K562 (cell line): Measurements from ENCODE around the gene TAF10. TPM values are rescaled to one million over a fixed set of nuclear protein-coding genes. Genes with fewer than 3 reads are reported as not detected.

Source experiments
- ATAC-seq: fragments of 200-7000 bp; cut with Tn5 transposase; 3 replicates; pipeline ENCODE4 v1.9.1; 2020; ENCODE audit warnings: moderate library complexity
- BruUV-seq: library from RNA; stranded (reverse); fragments of 400-500 nt; replicated peaks from 2 replicates; lab custom pipeline; 2021; lab: Mats Ljungman, UMichigan
- CTCF ChIA-PET: fragments of 300-600 bp; formaldehyde crosslinking; extraction: SDS; loops from one replicate; lab custom pipeline; 2021; ENCODE audit warnings: low intra/inter-chr PET ratio; lab: Yijun Ruan, JAX
- POLR2A ChIA-PET: fragments of 300-600, 350-650 bp; sonication (Branson Sonifier 250); formaldehyde crosslinking; extraction: SDS; loops from one replicate; lab custom pipeline; 2021; ENCODE audit warnings: antibody characterized with exemption, inconsistent platforms; lab: Yijun Ruan, JAX
- DNase-seq, 4 experiments: peaks; one replicate each; pipeline versions ENCODE4 v3.0.0 to v3.0.0-alpha.2; 2011 to 2018; ENCODE audit warnings: low spot score in 3 of 4, mixed read lengths in 3 of 4; ENCODE audit errors: extremely low read depth in 1 of 4
- FAIRE-seq: peaks from 2 replicates; lab custom pipeline; 2011; peaks lifted over from hg19 to GRCh38; lab: Jason Lieb, UNC
- H2AFZ ChIP-seq: 2 replicates; pipeline ENCODE4 v1.6.0; 2011; ENCODE audit warnings: low read depth, low read length, control low read depth, inconsistent platforms
- H3K27ac ChIP-seq: fragments of 200-600 bp; 3 replicates; pipeline ENCODE4 v1.8.0; 2011; ENCODE audit warnings: low read depth, mild to moderate bottlenecking, control low read depth, inconsistent platforms, low read length, moderate library complexity, mixed read lengths; ENCODE audit errors: extremely low read depth
- H3K27me3 ChIP-seq, 2 experiments: fragments of 300-600 bp in 1 of 2; 2 replicates in 1 of 2; 3 replicates in 1 of 2; pipeline versions ENCODE4 v1.6.0 to v1.8.0; 2011; ENCODE audit warnings: inconsistent platforms in 2 of 2, low read length in 2 of 2, mild to moderate bottlenecking in 1 of 2, mixed read lengths in 1 of 2, moderate library complexity in 1 of 2; ENCODE audit not compliant: control insufficient read depth in 2 of 2, insufficient read depth in 2 of 2
- H3K36me3 ChIP-seq: fragments of 300-600 bp; 3 replicates; pipeline ENCODE4 v1.8.0; 2011; ENCODE audit warnings: mild to moderate bottlenecking, low read length, inconsistent platforms; ENCODE audit not compliant: control insufficient read depth, insufficient read depth
- H3K4me1 ChIP-seq, 2 experiments: fragments of 200-600 bp in 1 of 2; replicated peaks in 1 of 2; 2 replicates in 1 of 2; 3 replicates in 1 of 2; pipeline versions ENCODE4 v1.5.1 to v1.8.0; 2011; ENCODE audit warnings: inconsistent platforms in 2 of 2, low read length in 2 of 2, mild to moderate bottlenecking in 1 of 2, mixed read lengths in 1 of 2, moderate library complexity in 1 of 2; ENCODE audit not compliant: control insufficient read depth in 2 of 2, insufficient read depth in 2 of 2
- H3K4me2 ChIP-seq: 2 replicates; pipeline ENCODE4 v1.6.1; 2011; ENCODE audit warnings: low read length, control low read depth, inconsistent platforms, mixed read lengths; ENCODE audit not compliant: insufficient read depth
- H3K4me3 ChIP-seq: fragments of 200-600 bp; sonication (generic), shearing (Covaris generic); 2 replicates; pipeline ENCODE4 v1.5.1; 2016; ENCODE audit warnings: control low read depth, inconsistent platforms
- H3K79me2 ChIP-seq: fragments of 200-600 bp; 3 replicates; pipeline ENCODE4 v1.8.0; 2011; ENCODE audit warnings: low read length, inconsistent platforms; ENCODE audit not compliant: control insufficient read depth, insufficient read depth
- H3K9ac ChIP-seq, 2 experiments: 2 replicates each; pipeline versions ENCODE4 v1.6.0 to v1.6.1; 2011; ENCODE audit warnings: low read depth in 2 of 2, low read length in 2 of 2, control low read depth in 1 of 2, inconsistent platforms in 1 of 2, mild to moderate bottlenecking in 1 of 2, mixed read lengths in 1 of 2; ENCODE audit not compliant: insufficient read depth in 1 of 2
- H3K9me1 ChIP-seq: one replicate; pipeline ENCODE4 v1.6.0; 2011; ENCODE audit warnings: inconsistent platforms, mild to moderate bottlenecking, low read length, moderate library complexity; ENCODE audit not compliant: control insufficient read depth, insufficient read depth
- H3K9me3 ChIP-seq: replicated peaks from 2 replicates; pipeline ENCODE4 v1.5.1; 2011; ENCODE audit warnings: low read depth, low read length, inconsistent platforms; ENCODE audit not compliant: control insufficient read depth, insufficient read depth
- H4K20me1 ChIP-seq: replicated peaks from 2 replicates; pipeline ENCODE4 v1.6.1; 2011; ENCODE audit warnings: low read length, inconsistent platforms, mixed read lengths; ENCODE audit not compliant: control insufficient read depth, insufficient read depth
- BRF2 ChIP-seq: IDR thresholded peaks from 3 replicates; pipeline ENCODE4 v1.6.1; 2011; ENCODE audit warnings: borderline replicate concordance, mild to moderate bottlenecking; ENCODE audit not compliant: insufficient read length, insufficient read depth
- CBX1 ChIP-seq: sonication (generic); IDR thresholded peaks from 2 replicates; pipeline ENCODE4 v1.6.1; 2016; ENCODE audit warnings: antibody characterized with exemption, low read depth, mild to moderate bottlenecking
- DIDO1 ChIP-seq: fragments of 450-650 bp; IDR thresholded peaks from 2 replicates; pipeline ENCODE4 v1.6.1; 2016; ENCODE audit warnings: low read depth, missing biosample characterization, missing genetic modification characterization
- HSF4 ChIP-seq: fragments of 250-450 bp; sonication (Bioruptor Pico); IDR thresholded peaks from 2 replicates; pipeline ENCODE4 v2.1.2; 2022; ENCODE audit warnings: mild to moderate bottlenecking, moderate library complexity, borderline replicate concordance
- TEAD4 ChIP-seq, 2 experiments: sonication (generic) in 1 of 2; formaldehyde crosslinking in 1 of 2; IDR thresholded peaks; 2 replicates each; pipeline versions ENCODE4 v1.6.1 to v1.8.0; 2012 to 2022; ENCODE audit warnings: borderline replicate concordance in 1 of 2, inconsistent platforms in 1 of 2, low read length in 1 of 2, mild to moderate bottlenecking in 1 of 2, missing genetic modification reagents in 1 of 2
- ZFP36 ChIP-seq: fragments of 150-350 bp; IDR thresholded peaks from 2 replicates; pipeline ENCODE4 v1.6.1; 2018; ENCODE audit warnings: low read length, low read depth; ENCODE audit not compliant: partially characterized antibody
- in situ Hi-C: fragments of 300-500 bp; cut with MboI; formaldehyde crosslinking; loops from 4 replicates; pipeline ENCODE4 v1.15.0; 2018; ENCODE audit warnings: inconsistent platforms, mixed read lengths
- intact Hi-C: fragments of 100-400 bp; cut with micrococcal nuclease; formaldehyde crosslinking; loops from 2 replicates; pipeline ENCODE4 v1.14.2; 2022
- polyA plus RNA-seq, 8 experiments: library from polyadenylated mRNA; depleted of rRNA in 4 of 8; stranded (reverse) in 5 of 8; unstranded in 3 of 8; fragments of >200 nt; fragmentation: Nextera tagmentation in 2 of 8; fragmentation: Illumina TruSeq in 1 of 8; extraction: Ambion mirVana in 2 of 8; extraction: Trizol in 1 of 8; gene quantifications; 2 replicates each; pipeline versions ENCODE4 v1.2.1 to v1.2.3, GENCODE V29; 2011 to 2014; ENCODE audit warnings: inconsistent platforms in 1 of 8, missing spikeins in 1 of 8
- total RNA-seq, 7 experiments: library from RNA; depleted of rRNA in 6 of 7; stranded (reverse); fragments of >200 nt in 6 of 7; fragmentation: Illumina TruSeq in 2 of 7; extraction: Trizol in 2 of 7; gene quantifications; 2 replicates each; pipeline versions ENCODE4 v1.2.1 to v1.2.3, GENCODE V29; 2011 to 2021; ENCODE audit warnings: low replicate concordance in 1 of 7

The TAF10 gene
- total and polyA plus RNA-seq, 9 of the 15 experiments (the other 6 are each of a cell fraction or from before 2014, with no cell fraction given): 19.5 to 197 (median 121) TPM

- no peak for TF ChIP-seq BRF2
These were observed 39.0 kb upstream of the TAF10 start (continued) for GRCh38 chr11:6650980-6651379.

GRCh38 chr11:6650104-6650503 is 38.1 kb upstream of the TAF10 start:
- ChIA-PET POLR2A (interaction anchor here (0.7 to 3.1 kb wide), 5 partner anchors 12 to 199 kb away, joined by 3 to 12 read pairs (median 3); no protein-coding TSS in a partner anchor), CTCF (no interaction called here)
- H3K4me2 ChIP-seq: no peak overlapping the region
- no peaks in the 10 kb centered on the region for H3K27me3 ChIP-seq
- H3K27ac ChIP-seq: no peak overlapping the region
- no peaks in the 10 kb centered on the region for H3K36me3 ChIP-seq
- TF ChIP-seq HSF4 (no peak), ZFP36 (peak; percentile 97), CBX1 (no peak), DIDO1 (tag) (no peak), TEAD4 (IDR thresholded peaks at IDR 0.05; ENCODE audit: low read length) (no peak), TEAD4 (CRISPR knock-in tag; IDR thresholded peaks at IDR 0.05; ENCODE audit: borderline replicate concordance) (no peak)
- DNase-seq: no peak
- in situ Hi-C loops (no loop called here), intact Hi-C loops (no loop called here)
- no peak overlapping the region for H3K4me3 ChIP-seq
- no peak overlapping the region for H2AFZ ChIP-seq
- no TSS peak for BruUV-seq
- no peaks in the 10 kb centered on the region for H4K20me1 ChIP-seq
- H3K79me2 ChIP-seq: no peaks in the 10 kb centered on the region
- H3K9me3 ChIP-seq: no peaks in the 10 kb centered on the region
- ATAC-seq: no peak
- peaks cover 23 to 43% of the 10 kb centered on the region in 2 experiments for H3K4me1 ChIP-seq
- no peak for FAIRE-seq
- no peaks in the 10 kb centered on the region for H3K9me1 ChIP-seq
- H3K9ac ChIP-seq: no peak overlapping the region
